HG02798 (cell line): ENCODE results near the gene SYTL3.

Experiments
- ATAC-seq: cut with Tn5 transposase; IDR thresholded peaks from one replicate; pipeline ENCODE4 v1.9.1; 2021; ENCODE audit warnings: mild to moderate bottlenecking; ENCODE audit not compliant: unreplicated experiment, poor library complexity

Gene SYTL3

GRCh38 chr6:158755636-158756035, 105.8 kb downstream of the SYTL3 start:
- no peak for ATAC-seq

GRCh38 chr6:158756126-158756525, 106.3 kb downstream of the SYTL3 start:
- ATAC-seq, result no peak

GRCh38 chr6:158756977-158757752, 107.3 kb downstream of the SYTL3 start:
- ATAC-seq, result no peak

GRCh38 chr6:158757753-158758090, 107.9 kb downstream of the SYTL3 start:
- no peak for ATAC-seq

- no peak for ATAC-seq
Measured at GRCh38 chr6:158758451-158758860, 108.6 kb downstream of the SYTL3 start.

GRCh38 chr6:158758941-158759479, 109.2 kb downstream of the SYTL3 start:
- ATAC-seq, result no peak

GRCh38 chr6:158759966-158760617, 110.2 kb downstream of the SYTL3 start:
- no peak for ATAC-seq

- ATAC-seq, result no peak
Measured at GRCh38 chr6:158760618-158761250, 110.9 kb downstream of the SYTL3 start.

- ATAC-seq, result no peak
Measured at GRCh38 chr6:158761746-158762145, 111.9 kb downstream of the SYTL3 start.

- no peak for ATAC-seq
Measured at GRCh38 chr6:158762787-158763433, 113.1 kb downstream of the SYTL3 start.

GRCh38 chr6:158763434-158764182, 113.8 kb downstream of the SYTL3 start:
- ATAC-seq, result no peak

GRCh38 chr6:158764183-158764849, 114.5 kb downstream of the SYTL3 start:
- no peak for ATAC-seq

GRCh38 chr6:158764926-158765325, 115.1 kb downstream of the SYTL3 start:
- no peak for ATAC-seq

GRCh38 chr6:158765499-158766068, 115.7 kb downstream of the SYTL3 start:
- no peak for ATAC-seq

GRCh38 chr6:158766621-158767455, 117.0 kb downstream of the SYTL3 start:
- no peak for ATAC-seq

- ATAC-seq, result no peak
Measured at GRCh38 chr6:158767709-158768108, 117.9 kb downstream of the SYTL3 start.

- ATAC-seq, result no peak
Measured at GRCh38 chr6:158768436-158768835, 118.6 kb downstream of the SYTL3 start.

- no peak for ATAC-seq
Measured at GRCh38 chr6:158769234-158769770, 119.4 kb downstream of the SYTL3 start.
